HG03060 (cell line): Measurements from ENCODE around the gene C3orf33.

Experiments used
- ATAC-seq: cut with Tn5 transposase; IDR thresholded peaks from one replicate; pipeline ENCODE4 v1.9.1; 2021; ENCODE audit warnings: low read depth, moderate number of reproducible peaks; ENCODE audit not compliant: unreplicated experiment

C3orf33 gene

GRCh38 chr3:155744010-155744625 lies 62.0 kb downstream of the C3orf33 start:
- ATAC-seq = no peak

- ATAC-seq = no peak
These were observed 62.5 kb downstream of the C3orf33 start for GRCh38 chr3:155743606-155744005.

GRCh38 chr3:155742349-155742965 lies 63.6 kb downstream of the C3orf33 start:
- ATAC-seq = no peak

GRCh38 chr3:155741603-155742002 lies 64.5 kb downstream of the C3orf33 start:
- ATAC-seq = no peak

- ATAC-seq = no peak
These were observed 65.0 kb downstream of the C3orf33 start for GRCh38 chr3:155741101-155741500.

- no peak for ATAC-seq
These were observed 66.9 kb downstream of the C3orf33 start for GRCh38 chr3:155739154-155739553.

GRCh38 chr3:155738580-155739076 lies 67.5 kb downstream of the C3orf33 start:
- ATAC-seq = no peak

- peak; percentile 90 for ATAC-seq
These were observed 68.1 kb downstream of the C3orf33 start for GRCh38 chr3:155737844-155738460.

- ATAC-seq = no peak
These were observed 69.7 kb downstream of the C3orf33 start for GRCh38 chr3:155736381-155736780.

GRCh38 chr3:155730843-155731242 lies 75.2 kb downstream of the C3orf33 start:
- no peak for ATAC-seq

GRCh38 chr3:155727836-155728235 lies 78.2 kb downstream of the C3orf33 start:
- ATAC-seq = no peak

- ATAC-seq = no peak
These were observed 91.8 kb downstream of the C3orf33 start for GRCh38 chr3:155714295-155714718.
